Measurements from ENCODE around the gene MFGE8.
"Not testable (repeated sequence)": the region's sequence is repeated elsewhere in the genome, so short reads cannot be mapped to it uniquely, and the experiment has no call there.

MFGE8 gene

GRCh38 chr15:88920892-88921435 is 7.8 kb upstream of the MFGE8 start:
- peak; percentile 58 for DNase-seq (ENCODE audit: low read depth)

GRCh38 chr15:88920186-88920891 is 7.2 kb upstream of the MFGE8 start:
- DNase-seq (ENCODE audit: low read depth): peak; percentile 48
- H3K4me3 ChIP-seq (ENCODE audit: low read depth, low read length): no peak overlapping the region

More at GRCh38 chr15:88920892-88921435, 7.8 kb upstream of the MFGE8 start:
- not testable (repeated sequence) for H3K4me3 ChIP-seq (ENCODE audit: low read depth, low read length)

- H3K4me3 ChIP-seq (ENCODE audit: low read depth, low read length): no peak overlapping the region
- peak; percentile 98 for DNase-seq (ENCODE audit: low read depth)
Observed at GRCh38 chr15:88918738-88919137, 5.6 kb upstream of the MFGE8 start.

GRCh38 chr15:88917760-88918159 is 4.6 kb upstream of the MFGE8 start:
- no peak for DNase-seq (ENCODE audit: low read depth)
- no peak overlapping the region for H3K4me3 ChIP-seq (ENCODE audit: low read depth, low read length)

GRCh38 chr15:88915354-88915753 is 2.2 kb upstream of the MFGE8 start:
- no peak for DNase-seq (ENCODE audit: low read depth)
- H3K4me3 ChIP-seq (ENCODE audit: low read depth, low read length): no peak overlapping the region

GRCh38 chr15:88913850-88914169 is 631 bp upstream of the MFGE8 start:
- peak overlapping the region; percentile 62 for H3K4me3 ChIP-seq (ENCODE audit: low read depth, low read length)
- DNase-seq (ENCODE audit: low read depth): no peak

- no peak for DNase-seq (ENCODE audit: low read depth)
- H3K4me3 ChIP-seq (ENCODE audit: low read depth, low read length): peak overlapping the region; percentile 62
Observed at GRCh38 chr15:88912500-88912921, 668 bp downstream of the MFGE8 start.

GRCh38 chr15:88911766-88912118 is 1.4 kb downstream of the MFGE8 start:
- peak overlapping the region; percentile 62 for H3K4me3 ChIP-seq (ENCODE audit: low read depth, low read length)
- DNase-seq (ENCODE audit: low read depth): no peak

- H3K4me3 ChIP-seq (ENCODE audit: low read depth, low read length): no peak overlapping the region
- DNase-seq (ENCODE audit: low read depth): no peak
Observed at GRCh38 chr15:88909956-88910831, 3.0 kb downstream of the MFGE8 start.

- no peak for DNase-seq (ENCODE audit: low read depth)
- H3K4me3 ChIP-seq (ENCODE audit: low read depth, low read length): no peak overlapping the region
Observed at GRCh38 chr15:88908697-88909621, 4.2 kb downstream of the MFGE8 start.

GRCh38 chr15:88908123-88908522 is 5.1 kb downstream of the MFGE8 start:
- no peak overlapping the region for H3K4me3 ChIP-seq (ENCODE audit: low read depth, low read length)
- no peak for DNase-seq (ENCODE audit: low read depth)

- no peak overlapping the region for H3K4me3 ChIP-seq (ENCODE audit: low read depth, low read length)
- no peak for DNase-seq (ENCODE audit: low read depth)
Observed at GRCh38 chr15:88907111-88907510, 6.1 kb downstream of the MFGE8 start.

- no peak overlapping the region for H3K4me3 ChIP-seq (ENCODE audit: low read depth, low read length)
- DNase-seq (ENCODE audit: low read depth): no peak
Observed at GRCh38 chr15:88906551-88906950, 6.6 kb downstream of the MFGE8 start.

GRCh38 chr15:88906130-88906529 is 7.0 kb downstream of the MFGE8 start:
- H3K4me3 ChIP-seq (ENCODE audit: low read depth, low read length): no peak overlapping the region
- no peak for DNase-seq (ENCODE audit: low read depth)

GRCh38 chr15:88905576-88905975 is 7.6 kb downstream of the MFGE8 start:
- no peak overlapping the region for H3K4me3 ChIP-seq (ENCODE audit: low read depth, low read length)

GRCh38 chr15:88904624-88905327 is 8.4 kb downstream of the MFGE8 start:
- no peak overlapping the region for H3K4me3 ChIP-seq (ENCODE audit: low read depth, low read length)
- no peak for DNase-seq (ENCODE audit: low read depth)

More at GRCh38 chr15:88905576-88905975, 7.6 kb downstream of the MFGE8 start:
- DNase-seq (ENCODE audit: low read depth): no peak

GRCh38 chr15:88904257-88904623 is 8.9 kb downstream of the MFGE8 start:
- H3K4me3 ChIP-seq (ENCODE audit: low read depth, low read length): no peak overlapping the region

GRCh38 chr15:88902846-88903245 is 10.3 kb downstream of the MFGE8 start:
- no peak for DNase-seq (ENCODE audit: low read depth)
- no peak overlapping the region for H3K4me3 ChIP-seq (ENCODE audit: low read depth, low read length)

More at GRCh38 chr15:88904257-88904623, 8.9 kb downstream of the MFGE8 start:
- no peak for DNase-seq (ENCODE audit: low read depth)

GRCh38 chr15:88902221-88902835 is 10.9 kb downstream of the MFGE8 start:
- H3K4me3 ChIP-seq (ENCODE audit: low read depth, low read length): no peak overlapping the region
- no peak for DNase-seq (ENCODE audit: low read depth)
